Panc1 (cell line): Measurements from ENCODE around the gene HABP4.

Source experiments
- CTCF ChIP-seq: fragments of 450-650 bp; IDR thresholded peaks from 2 replicates; pipeline ENCODE4 v1.5.1; 2017; ENCODE audit warnings: mild to moderate bottlenecking
- POLR2AphosphoS5 ChIP-seq: IDR thresholded peaks from 2 replicates; pipeline ENCODE4 v1.6.1; 2012; ENCODE audit warnings: mild to moderate bottlenecking, low read depth, low read length, moderate library complexity
- SIN3A ChIP-seq: IDR thresholded peaks from 2 replicates; pipeline ENCODE4 v1.6.1; 2012; ENCODE audit warnings: low read depth, mild to moderate bottlenecking, low read length, moderate library complexity, borderline replicate concordance; ENCODE audit not compliant: insufficient read depth
- TCF7L2 ChIP-seq: IDR thresholded peaks from 2 replicates; pipeline ENCODE4 v1.6.1; 2011; ENCODE audit warnings: mild to moderate bottlenecking, low read depth, low read length, inconsistent platforms
- TF ChIP-seq, protein P1 (sequence below), 2 experiments: IDR thresholded peaks; 2 replicates each; pipeline ENCODE4 v1.6.1; 2011 to 2012; ENCODE audit warnings: low read depth in 2 of 2, control low read depth in 1 of 2, low read length in 1 of 2, mild to moderate bottlenecking in 1 of 2, moderate library complexity in 1 of 2; ENCODE audit not compliant: insufficient read depth in 1 of 2

GRCh38 chr9:96487029-96487396 is 37.0 kb downstream of the HABP4 start:
- no peak for TF ChIP-seq CTCF
- TF ChIP-seq POLR2AphosphoS5 = no peak
- TF ChIP-seq SIN3A = no peak
- TF ChIP-seq, protein P1, sequence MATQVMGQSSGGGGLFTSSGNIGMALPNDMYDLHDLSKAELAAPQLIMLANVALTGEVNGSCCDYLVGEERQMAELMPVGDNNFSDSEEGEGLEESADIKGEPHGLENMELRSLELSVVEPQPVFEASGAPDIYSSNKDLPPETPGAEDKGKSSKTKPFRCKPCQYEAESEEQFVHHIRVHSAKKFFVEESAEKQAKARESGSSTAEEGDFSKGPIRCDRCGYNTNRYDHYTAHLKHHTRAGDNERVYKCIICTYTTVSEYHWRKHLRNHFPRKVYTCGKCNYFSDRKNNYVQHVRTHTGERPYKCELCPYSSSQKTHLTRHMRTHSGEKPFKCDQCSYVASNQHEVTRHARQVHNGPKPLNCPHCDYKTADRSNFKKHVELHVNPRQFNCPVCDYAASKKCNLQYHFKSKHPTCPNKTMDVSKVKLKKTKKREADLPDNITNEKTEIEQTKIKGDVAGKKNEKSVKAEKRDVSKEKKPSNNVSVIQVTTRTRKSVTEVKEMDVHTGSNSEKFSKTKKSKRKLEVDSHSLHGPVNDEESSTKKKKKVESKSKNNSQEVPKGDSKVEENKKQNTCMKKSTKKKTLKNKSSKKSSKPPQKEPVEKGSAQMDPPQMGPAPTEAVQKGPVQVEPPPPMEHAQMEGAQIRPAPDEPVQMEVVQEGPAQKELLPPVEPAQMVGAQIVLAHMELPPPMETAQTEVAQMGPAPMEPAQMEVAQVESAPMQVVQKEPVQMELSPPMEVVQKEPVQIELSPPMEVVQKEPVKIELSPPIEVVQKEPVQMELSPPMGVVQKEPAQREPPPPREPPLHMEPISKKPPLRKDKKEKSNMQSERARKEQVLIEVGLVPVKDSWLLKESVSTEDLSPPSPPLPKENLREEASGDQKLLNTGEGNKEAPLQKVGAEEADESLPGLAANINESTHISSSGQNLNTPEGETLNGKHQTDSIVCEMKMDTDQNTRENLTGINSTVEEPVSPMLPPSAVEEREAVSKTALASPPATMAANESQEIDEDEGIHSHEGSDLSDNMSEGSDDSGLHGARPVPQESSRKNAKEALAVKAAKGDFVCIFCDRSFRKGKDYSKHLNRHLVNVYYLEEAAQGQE (IDR thresholded peaks at IDR 0.05; ENCODE audit: insufficient read depth in 1 of 2, low read depth in 2 of 2, low read length in 1 of 2) = no peak
- no peak for TF ChIP-seq TCF7L2
